ENCODE data around the gene ST14. TPM values are rescaled to one million over a fixed set of nuclear protein-coding genes. Genes with fewer than 3 reads are reported as not detected.

ST14 gene
- total RNA-seq, 1 donor from 2014 or later: 0.10 TPM

- Mint-ChIP-seq H3K36me3 (ENCODE audit: low read depth) (peaks cover 20% of the 10 kb centered on the region), H3K27me3 (ENCODE audit: low read depth) (no peaks in the 10 kb centered on the region), H3K4me1 (ENCODE audit: low read depth) (no peaks in the 10 kb centered on the region), H3K9me3 (ENCODE audit: low read depth) (no peaks in the 10 kb centered on the region), H3K4me3 (ENCODE audit: unreplicated experiment) (no peak overlapping the region), H3K27ac (ENCODE audit: unreplicated experiment) (no peak overlapping the region)
- DNase-seq (ENCODE audit: low spot score): no peak
- TF ChIP-seq CTCF (IDR thresholded peaks at IDR 0.05): no peak
These were observed 14.7 kb upstream of the ST14 start for GRCh38 chr11:130144861-130145281.

- TF ChIP-seq CTCF (IDR thresholded peaks at IDR 0.05): no peak
- no peak for DNase-seq (ENCODE audit: low spot score)
- no peaks in the 10 kb centered on the region for H3K27me3 Mint-ChIP-seq (ENCODE audit: low read depth)
- no peaks in the 10 kb centered on the region for H3K9me3 Mint-ChIP-seq (ENCODE audit: low read depth)
- no peak overlapping the region for H3K27ac Mint-ChIP-seq (ENCODE audit: unreplicated experiment)
- H3K36me3 Mint-ChIP-seq (ENCODE audit: low read depth): peaks cover 18% of the 10 kb centered on the region
- H3K4me3 Mint-ChIP-seq (ENCODE audit: unreplicated experiment): no peak overlapping the region
- H3K4me1 Mint-ChIP-seq (ENCODE audit: low read depth): no peaks in the 10 kb centered on the region
These were observed 14.2 kb upstream of the ST14 start for GRCh38 chr11:130145311-130145812.

- H3K4me1 Mint-ChIP-seq (ENCODE audit: low read depth): no peaks in the 10 kb centered on the region
- no peak for DNase-seq (ENCODE audit: low spot score)
- no peak overlapping the region for H3K27ac Mint-ChIP-seq (ENCODE audit: unreplicated experiment)
- H3K27me3 Mint-ChIP-seq (ENCODE audit: low read depth): no peaks in the 10 kb centered on the region
- H3K4me3 Mint-ChIP-seq (ENCODE audit: unreplicated experiment): no peak overlapping the region
- TF ChIP-seq CTCF (IDR thresholded peaks at IDR 0.05): no peak
- no peaks in the 10 kb centered on the region for H3K9me3 Mint-ChIP-seq (ENCODE audit: low read depth)
- H3K36me3 Mint-ChIP-seq (ENCODE audit: low read depth): peaks cover 18% of the 10 kb centered on the region
These were observed 13.4 kb upstream of the ST14 start for GRCh38 chr11:130145975-130146776.

GRCh38 chr11:130146796-130147195 lies 12.8 kb upstream of the ST14 start:
- Mint-ChIP-seq H3K4me3 (ENCODE audit: unreplicated experiment) (no peak overlapping the region), H3K36me3 (ENCODE audit: low read depth) (peaks cover 16% of the 10 kb centered on the region), H3K27ac (ENCODE audit: unreplicated experiment) (no peak overlapping the region), H3K4me1 (ENCODE audit: low read depth) (no peaks in the 10 kb centered on the region), H3K27me3 (ENCODE audit: low read depth) (no peaks in the 10 kb centered on the region), H3K9me3 (ENCODE audit: low read depth) (no peaks in the 10 kb centered on the region)
- TF ChIP-seq CTCF (IDR thresholded peaks at IDR 0.05): no peak
- no peak for DNase-seq (ENCODE audit: low spot score)

GRCh38 chr11:130148796-130149326 lies 10.7 kb upstream of the ST14 start:
- Mint-ChIP-seq H3K27me3 (ENCODE audit: low read depth) (no peaks in the 10 kb centered on the region), H3K9me3 (ENCODE audit: low read depth) (no peaks in the 10 kb centered on the region), H3K27ac (ENCODE audit: unreplicated experiment) (no peak overlapping the region), H3K4me1 (ENCODE audit: low read depth) (no peaks in the 10 kb centered on the region), H3K36me3 (ENCODE audit: low read depth) (peaks cover 13% of the 10 kb centered on the region), H3K4me3 (ENCODE audit: unreplicated experiment) (no peak overlapping the region)
- no peak for TF ChIP-seq CTCF (IDR thresholded peaks at IDR 0.05)
- DNase-seq (ENCODE audit: low spot score): no peak

Measured in chondrocyte (in vitro differentiated cells).